IPS-18a (cell line): ENCODE measurements around the gene ARHGAP15.
A peak's percentile ranks its signal among the peaks of the same experiment; 100 is the strongest.

Source experiments
- H3K27ac ChIP-seq: one replicate; pipeline ENCODE4 v1.5.1; 2013; ENCODE audit warnings: low read length
- H3K27me3 ChIP-seq: one replicate; pipeline ENCODE4 v1.6.1; 2013; ENCODE audit warnings: mild to moderate bottlenecking, low read length; ENCODE audit not compliant: control insufficient read depth, insufficient read depth
- H3K36me3 ChIP-seq: one replicate; pipeline ENCODE4 v1.6.1; 2013; ENCODE audit warnings: low read depth, low read length; ENCODE audit not compliant: control insufficient read depth
- H3K4me1 ChIP-seq: one replicate; pipeline ENCODE4 v1.6.1; 2013; ENCODE audit warnings: low read depth, low read length; ENCODE audit not compliant: control insufficient read depth
- H3K4me3 ChIP-seq: one replicate; pipeline ENCODE4 v1.5.1; 2013; ENCODE audit warnings: low read length
- H3K9ac ChIP-seq: one replicate; pipeline ENCODE4 v1.6.1; 2013; ENCODE audit warnings: mild to moderate bottlenecking, low read length, moderate library complexity
- H3K9me3 ChIP-seq: one replicate; pipeline ENCODE4 v1.6.1; 2013; ENCODE audit warnings: low read depth, low read length; ENCODE audit not compliant: control insufficient read depth

Gene ARHGAP15

DNA sequence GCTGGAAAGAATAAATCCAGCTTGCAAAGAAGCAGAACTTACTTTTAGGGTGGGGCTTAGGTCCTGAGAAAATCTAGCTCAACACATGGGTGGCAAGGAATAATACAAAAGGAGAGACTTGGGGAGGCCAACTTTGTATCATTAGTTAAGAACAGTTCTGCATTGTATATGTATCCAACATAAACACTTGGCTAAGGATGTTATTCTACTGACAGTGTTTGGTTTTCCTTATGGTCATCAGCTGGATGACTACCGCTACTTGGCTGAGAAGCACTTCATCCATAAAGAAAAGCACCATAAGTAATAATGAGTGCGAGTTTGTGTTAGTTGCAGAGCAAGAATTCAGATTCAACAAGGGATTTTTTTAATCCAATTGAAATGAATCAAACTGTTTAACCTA is 614.9 kb downstream of the ARHGAP15 start:
- no peaks in the 10 kb centered on the region for H3K36me3 ChIP-seq
- H3K27ac ChIP-seq = no peak overlapping the region
- H3K9ac ChIP-seq = no peak overlapping the region
- no peaks in the 10 kb centered on the region for H3K9me3 ChIP-seq
- no peaks in the 10 kb centered on the region for H3K27me3 ChIP-seq
- no peak overlapping the region for H3K4me3 ChIP-seq
- H3K4me1 ChIP-seq = peaks cover 8% of the 10 kb centered on the region

GRCh38 chr2:143745060-143745459 is 615.8 kb downstream of the ARHGAP15 start:
- Histone ChIP-seq H3K36me3 (no peaks in the 10 kb centered on the region), H3K4me1 (peaks cover 8% of the 10 kb centered on the region), H3K9ac (no peak overlapping the region)

GRCh38 chr2:143754742-143755141 is 625.5 kb downstream of the ARHGAP15 start:
- H3K27ac ChIP-seq = no peak overlapping the region
- H3K4me1 ChIP-seq = peaks cover 25% of the 10 kb centered on the region
- H3K4me3 ChIP-seq = no peak overlapping the region
- no peak overlapping the region for H3K9ac ChIP-seq
- no peaks in the 10 kb centered on the region for H3K9me3 ChIP-seq
- H3K27me3 ChIP-seq = no peaks in the 10 kb centered on the region
- H3K36me3 ChIP-seq = no peaks in the 10 kb centered on the region

More at GRCh38 chr2:143745060-143745459, 615.8 kb downstream of the ARHGAP15 start:
- no peak overlapping the region for H3K4me3 ChIP-seq
- no peaks in the 10 kb centered on the region for H3K9me3 ChIP-seq
- H3K27me3 ChIP-seq = no peaks in the 10 kb centered on the region
- no peak overlapping the region for H3K27ac ChIP-seq

GRCh38 chr2:143758629-143759330 is 629.6 kb downstream of the ARHGAP15 start:
- H3K4me3 ChIP-seq = no peak overlapping the region
- no peak overlapping the region for H3K27ac ChIP-seq
- H3K27me3 ChIP-seq = no peaks in the 10 kb centered on the region
- H3K9ac ChIP-seq = no peak overlapping the region
- H3K4me1 ChIP-seq = peaks cover 56% of the 10 kb centered on the region
- H3K9me3 ChIP-seq = no peaks in the 10 kb centered on the region
- H3K36me3 ChIP-seq = no peaks in the 10 kb centered on the region

- Histone ChIP-seq H3K9ac (no peak overlapping the region), H3K36me3 (no peaks in the 10 kb centered on the region), H3K27me3 (no peaks in the 10 kb centered on the region), H3K4me1 (peaks cover 61% of the 10 kb centered on the region), H3K9me3 (no peaks in the 10 kb centered on the region), H3K4me3 (peak overlapping the region; percentile 22), H3K27ac (peak overlapping the region; percentile 51)
Observed at GRCh38 chr2:143759455-143759854, 630.2 kb downstream of the ARHGAP15 start.

DNA sequence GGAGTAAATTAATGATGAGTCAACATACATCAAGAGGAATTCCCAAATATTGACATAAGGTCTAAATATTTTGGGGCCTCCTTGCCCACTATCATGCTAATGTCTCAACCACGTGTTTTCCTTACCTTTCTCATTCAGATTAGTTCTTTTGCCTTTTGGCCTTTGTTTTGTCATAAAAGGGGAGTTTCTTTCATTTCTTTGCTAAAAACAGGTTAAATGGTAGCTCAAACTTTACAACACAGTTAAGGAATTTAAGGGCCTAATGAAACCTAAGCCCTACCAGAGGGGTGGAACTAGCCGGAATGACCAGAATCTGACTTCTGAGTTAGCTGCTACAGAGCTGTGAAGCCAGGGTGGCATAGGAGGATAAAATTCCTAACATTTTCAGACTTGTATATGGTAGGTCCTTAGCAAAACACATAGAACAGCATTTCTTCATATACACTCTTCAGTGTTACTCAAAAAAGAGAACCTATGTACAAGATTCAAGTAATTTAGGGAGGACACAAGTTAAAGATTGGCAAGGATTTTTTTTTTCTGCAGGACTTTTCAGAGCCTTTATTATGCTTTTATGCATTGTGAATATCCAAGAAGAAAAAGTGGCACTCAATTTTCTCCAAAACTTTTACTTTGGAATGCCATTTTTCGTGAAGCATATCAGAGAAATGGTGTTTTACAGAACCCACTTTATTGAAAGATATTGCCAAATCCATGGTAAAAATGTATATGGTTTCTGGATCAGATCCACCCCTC is 633.1 kb downstream of the ARHGAP15 start:
- H3K4me3 ChIP-seq = peak overlapping the region; percentile 20
- no peaks in the 10 kb centered on the region for H3K9me3 ChIP-seq
- H3K27me3 ChIP-seq = no peaks in the 10 kb centered on the region
- H3K9ac ChIP-seq = peak overlapping the region; percentile 38
- no peaks in the 10 kb centered on the region for H3K36me3 ChIP-seq
- H3K4me1 ChIP-seq = peaks cover 57% of the 10 kb centered on the region
- peak overlapping the region; percentile 84 for H3K27ac ChIP-seq

- Histone ChIP-seq H3K4me1 (peaks cover 42% of the 10 kb centered on the region), H3K36me3 (no peaks in the 10 kb centered on the region), H3K27me3 (no peaks in the 10 kb centered on the region), H3K27ac (no peak overlapping the region), H3K9me3 (no peaks in the 10 kb centered on the region), H3K4me3 (no peak overlapping the region), H3K9ac (no peak overlapping the region)
Observed at GRCh38 chr2:143764261-143764660, 635.0 kb downstream of the ARHGAP15 start.

- Histone ChIP-seq H3K27me3 (no peaks in the 10 kb centered on the region), H3K9ac (no peak overlapping the region), H3K4me1 (peaks cover 39% of the 10 kb centered on the region), H3K27ac (no peak overlapping the region), H3K4me3 (no peak overlapping the region), H3K36me3 (no peaks in the 10 kb centered on the region), H3K9me3 (no peaks in the 10 kb centered on the region)
Observed at GRCh38 chr2:143764706-143765105, 635.5 kb downstream of the ARHGAP15 start.

DNA sequence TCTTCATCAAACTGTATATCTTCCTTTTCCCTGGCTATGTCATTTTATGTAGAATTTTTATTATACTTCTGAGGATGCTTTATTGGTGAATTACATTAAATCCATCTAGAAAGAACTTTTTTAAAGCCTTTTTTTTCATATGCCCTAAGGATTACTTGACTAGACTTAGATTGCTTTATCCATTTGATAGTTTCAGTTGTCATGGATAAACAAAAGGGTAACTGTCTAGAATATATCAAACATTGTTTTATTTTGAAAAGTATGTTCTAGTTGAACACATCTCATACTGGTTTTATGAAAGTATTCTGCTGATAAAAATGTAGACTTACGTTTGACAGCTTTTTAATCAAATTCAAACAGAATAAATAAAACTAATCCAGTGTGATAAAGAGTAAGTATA is 639.8 kb downstream of the ARHGAP15 start:
- no peaks in the 10 kb centered on the region for H3K27me3 ChIP-seq
- no peak overlapping the region for H3K4me3 ChIP-seq
- no peak overlapping the region for H3K9ac ChIP-seq
- no peak overlapping the region for H3K27ac ChIP-seq
- H3K4me1 ChIP-seq = peaks cover 8% of the 10 kb centered on the region
- H3K36me3 ChIP-seq = no peaks in the 10 kb centered on the region
- no peaks in the 10 kb centered on the region for H3K9me3 ChIP-seq

DNA sequence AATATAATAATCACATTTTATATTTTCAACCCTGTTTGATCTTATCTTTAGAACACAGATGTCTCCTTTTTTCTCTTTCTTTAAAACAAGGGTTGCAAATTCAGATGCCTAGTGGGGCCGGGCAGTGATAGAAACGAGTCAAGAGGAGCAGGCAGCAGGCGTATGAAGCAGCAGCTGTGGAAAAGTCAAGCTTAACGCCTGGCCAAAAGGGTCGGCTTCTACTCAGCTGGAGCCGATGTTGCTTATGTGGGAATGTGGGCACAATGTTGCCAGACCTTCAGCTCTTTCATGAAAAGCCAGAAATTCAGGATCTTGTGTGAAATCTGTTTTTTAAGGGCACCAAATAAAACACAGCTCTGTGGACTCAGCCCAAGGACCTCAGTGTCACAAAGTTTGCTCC is 642.7 kb downstream of the ARHGAP15 start:
- Histone ChIP-seq H3K4me3 (no peak overlapping the region), H3K4me1 (no peaks in the 10 kb centered on the region), H3K9ac (no peak overlapping the region), H3K27ac (no peak overlapping the region), H3K9me3 (no peaks in the 10 kb centered on the region), H3K27me3 (no peaks in the 10 kb centered on the region), H3K36me3 (no peaks in the 10 kb centered on the region)

- Histone ChIP-seq H3K27ac (no peak overlapping the region), H3K9ac (no peak overlapping the region), H3K4me3 (no peak overlapping the region), H3K36me3 (no peaks in the 10 kb centered on the region), H3K27me3 (no peaks in the 10 kb centered on the region), H3K9me3 (no peaks in the 10 kb centered on the region), H3K4me1 (peaks cover 10% of the 10 kb centered on the region)
Observed at GRCh38 chr2:143776526-143777297, 647.5 kb downstream of the ARHGAP15 start.
